ENCODE results near the gene KREMEN2. TPM values are rescaled to one million over a fixed set of nuclear protein-coding genes. Genes with fewer than 3 reads are reported as not detected.

KREMEN2 gene
- total and polyA plus RNA-seq, 9 of the 15 experiments (the other 6 are each of a cell fraction or from before 2014, with no cell fraction given) = 0.04 to 7.7 (median 1.5) TPM; not detected in 1

DNA sequence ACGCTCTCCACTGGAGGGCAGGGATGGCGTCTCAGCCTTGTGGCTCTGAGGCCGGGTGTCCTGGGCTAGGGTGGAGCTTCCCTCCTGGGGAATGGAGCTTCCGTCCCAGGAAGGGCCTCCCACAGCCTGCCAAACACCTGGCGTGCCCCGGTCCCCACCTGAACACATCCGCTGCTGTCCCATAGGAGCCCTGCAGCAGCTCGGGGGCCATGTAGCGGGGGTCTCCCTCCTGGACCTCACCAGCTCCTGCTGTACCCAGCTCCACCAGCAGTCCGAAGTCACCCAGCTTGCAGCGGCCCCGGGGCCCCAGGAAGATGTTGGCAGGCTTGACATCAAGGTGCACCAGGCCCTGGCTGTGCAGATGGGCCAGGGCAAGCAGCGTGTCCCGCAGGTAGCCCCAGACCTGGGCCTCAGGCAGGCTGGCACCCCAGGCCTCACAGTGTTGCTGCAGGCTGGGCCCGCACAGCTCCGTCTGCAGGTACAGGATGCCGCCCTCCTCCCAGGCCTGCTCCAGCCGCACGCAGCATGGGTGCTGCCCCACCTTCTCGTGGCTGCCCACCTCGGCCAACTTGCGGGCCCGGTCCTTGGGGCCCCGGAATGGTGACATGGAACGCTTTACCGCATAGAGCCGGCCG, 11.2 kb downstream of the KREMEN2 start (continued):
- no peak for TF ChIP-seq PBX2 (CRISPR knock-in tag; IDR thresholded peaks at IDR 0.05; ENCODE audit: low read depth)
- TF ChIP-seq PBX2 (tag; conservative IDR thresholded peaks at IDR 0.05; ENCODE audit: low read depth) = no peak
- TF ChIP-seq STAG1 (CRISPR knock-in tag; IDR thresholded peaks at IDR 0.05; ENCODE audit: borderline replicate concordance) = no peak
- TF ChIP-seq GABPB1 (CRISPR knock-in tag; IDR thresholded peaks at IDR 0.05) = 0 out of 2 replicates have a peak, but pooled peaks have one; percentile 25
- no peak for TF ChIP-seq PHF21A (IDR thresholded peaks at IDR 0.05; ENCODE audit: borderline replicate concordance, low read depth)
- no peak for TF ChIP-seq TOE1 (IDR thresholded peaks at IDR 0.05; ENCODE audit: borderline replicate concordance)
- TF ChIP-seq TOE1 (CRISPR knock-in tag; IDR thresholded peaks at IDR 0.05; ENCODE audit: borderline replicate concordance, low read depth) = no peak
- TF ChIP-seq HDAC1 (IDR thresholded peaks at IDR 0.05) = no peak
- no peak for TF ChIP-seq ZBTB8A (IDR thresholded peaks at IDR 0.05; ENCODE audit: partially characterized antibody)
- no peak for TF ChIP-seq ZNF140 (CRISPR knock-in tag; IDR thresholded peaks at IDR 0.05)
- no peak for TF ChIP-seq FOXM1 (IDR thresholded peaks at IDR 0.05; ENCODE audit: low read depth)
- peak; percentile 67; the same call in 1 of the 2 replicates for TF ChIP-seq FOXM1 (CRISPR knock-in tag; IDR thresholded peaks at IDR 0.05; ENCODE audit: low read depth)
- TF ChIP-seq POLR2A (conservative IDR thresholded peaks at IDR 0.05) = 0 out of 2 replicates have a peak, but pooled peaks have one; percentile 2
- TF ChIP-seq L3MBTL2 (IDR thresholded peaks at IDR 0.05) = no peak
- no peak for TF ChIP-seq IFI16 (CRISPR knock-in tag; IDR thresholded peaks at IDR 0.05)
- peak; percentile 70 for TF ChIP-seq RBFOX2 (IDR thresholded peaks at IDR 0.05; ENCODE audit: low read depth, low read length)
- no peak for TF ChIP-seq ARID3B (CRISPR knock-in tag; IDR thresholded peaks at IDR 0.05; ENCODE audit: borderline replicate concordance)
- TF ChIP-seq GMEB1 (CRISPR knock-in tag; IDR thresholded peaks at IDR 0.05) = no peak
- no peak for TF ChIP-seq HDAC8 (tag; IDR thresholded peaks at IDR 0.05)
- TF ChIP-seq RCOR1 (IDR thresholded peaks at IDR 0.05; ENCODE audit: borderline replicate concordance in 1 of 2, low read depth in 2 of 2, low read length in 2 of 2) = no peak
- TF ChIP-seq POLR2G (IDR thresholded peaks at IDR 0.05; ENCODE audit: low read depth, low read length) = peak; percentile 72

Data from K562 (cell line).